Endothelial cell of umbilical vein (primary cell): ENCODE results near the gene PDPN. TPM values are rescaled to one million over a fixed set of nuclear protein-coding genes. Genes with fewer than 3 reads are reported as not detected.

Experiments used
- BruUV-seq: library from RNA; stranded (reverse); fragments of 400-500 nt; replicated peaks from 2 replicates; lab custom pipeline; 2021; lab: Mats Ljungman, UMichigan
- CTCF ChIA-PET: fragments of 300-600, 350-600 bp; sonication (Branson Sonifier 250); formaldehyde crosslinking; loops from one replicate; lab custom pipeline; 2021; ENCODE audit warnings: antibody characterized with exemption, inconsistent platforms; lab: Charles Lee
- POLR2A ChIA-PET: fragments of 300-600, 350-600 bp; sonication (Branson Sonifier 250); formaldehyde crosslinking; loops from one replicate; lab custom pipeline; 2021; ENCODE audit warnings: antibody characterized with exemption, inconsistent platforms; lab: Charles Lee
- DNase-seq: peaks from one replicate; pipeline ENCODE4 v3.0.0-alpha.2; 2011; ENCODE audit warnings: low read depth, low spot score
- FAIRE-seq: peaks from 2 replicates; lab custom pipeline; 2011; peaks lifted over from hg19 to GRCh38; lab: Jason Lieb, UNC
- H2AFZ ChIP-seq: 2 replicates; pipeline ENCODE4 v1.6.0; 2012; ENCODE audit warnings: low read depth, low read length, control low read depth, inconsistent platforms
- H3K27ac ChIP-seq: 2 replicates; pipeline ENCODE4 v1.5.1; 2011; ENCODE audit warnings: low read depth, mild to moderate bottlenecking, control low read depth, low read length, moderate library complexity; ENCODE audit not compliant: insufficient read depth
- H3K27me3 ChIP-seq, 2 experiments: 2 replicates each; pipeline versions ENCODE4 v1.6.0 to v1.6.1; 2011; ENCODE audit warnings: low read length in 2 of 2, mixed read lengths in 1 of 2; ENCODE audit not compliant: control insufficient read depth in 2 of 2, insufficient read depth in 2 of 2
- H3K36me3 ChIP-seq, 2 experiments: 2 replicates in 1 of 2; 3 replicates in 1 of 2; pipeline ENCODE4 v1.5.1; 2011; ENCODE audit warnings: low read length in 2 of 2, mild to moderate bottlenecking in 1 of 2, moderate library complexity in 1 of 2; ENCODE audit not compliant: control insufficient read depth in 2 of 2, insufficient read depth in 2 of 2; ENCODE audit errors: extremely low read depth in 1 of 2
- H3K4me1 ChIP-seq: 3 replicates; pipeline ENCODE4 v1.5.1; 2011; ENCODE audit warnings: mild to moderate bottlenecking, low read length; ENCODE audit not compliant: control insufficient read depth, insufficient read depth; ENCODE audit errors: extremely low read depth
- H3K4me2 ChIP-seq: 2 replicates; pipeline ENCODE4 v1.6.1; 2011; ENCODE audit warnings: low read length, control low read depth, mixed read lengths; ENCODE audit not compliant: insufficient read depth
- H3K4me3 ChIP-seq, 3 experiments: fragments of 200-600 bp in 1 of 3; sonication (generic), shearing (Covaris generic) in 1 of 3; replicated peaks in 1 of 3; 2 replicates each; pipeline ENCODE4 v1.5.1; 2011 to 2016; ENCODE audit warnings: control low read depth in 3 of 3, low read length in 3 of 3, mild to moderate bottlenecking in 2 of 3, inconsistent platforms in 1 of 3, low read depth in 1 of 3, moderate library complexity in 1 of 3; ENCODE audit not compliant: insufficient read depth in 1 of 3
- H3K79me2 ChIP-seq: 2 replicates; pipeline ENCODE4 v1.6.0; 2012; ENCODE audit warnings: low read length, inconsistent platforms; ENCODE audit not compliant: control insufficient read depth, insufficient read depth
- H3K9ac ChIP-seq: replicated peaks from 2 replicates; pipeline ENCODE3; 2011; ENCODE audit warnings: low read length, control low read depth; ENCODE audit not compliant: insufficient read depth; ENCODE audit errors: extremely low read depth
- H3K9me1 ChIP-seq: replicated peaks from 3 replicates; pipeline ENCODE4 v1.6.0; 2011; ENCODE audit warnings: mild to moderate bottlenecking, low read length; ENCODE audit not compliant: control insufficient read depth, insufficient read depth; ENCODE audit errors: extremely low read depth
- H3K9me3 ChIP-seq: replicated peaks from 2 replicates; pipeline ENCODE4 v1.5.1; 2012; ENCODE audit warnings: low read length, inconsistent platforms; ENCODE audit not compliant: control insufficient read depth, insufficient read depth
- H4K20me1 ChIP-seq: replicated peaks from 2 replicates; pipeline ENCODE3; 2011; ENCODE audit warnings: mild to moderate bottlenecking, low read length; ENCODE audit not compliant: control insufficient read depth, insufficient read depth; ENCODE audit errors: extremely low read depth
- EZH2 ChIP-seq: IDR thresholded peaks from 2 replicates; pipeline ENCODE4 v1.6.1; 2012; ENCODE audit warnings: borderline replicate concordance, low read depth, mild to moderate bottlenecking, moderate library complexity, low read length, inconsistent platforms; ENCODE audit not compliant: severe bottlenecking
- FOS ChIP-seq: IDR thresholded peaks from 2 replicates; pipeline ENCODE4 v1.6.1; 2011; ENCODE audit warnings: mild to moderate bottlenecking, low read length, moderate library complexity, borderline replicate concordance; ENCODE audit not compliant: insufficient read depth
- GATA2 ChIP-seq: IDR thresholded peaks from 2 replicates; pipeline ENCODE4 v1.7.0; 2011; ENCODE audit warnings: low read depth, mild to moderate bottlenecking, moderate library complexity, mixed read lengths, low read length; ENCODE audit not compliant: insufficient read length, insufficient read depth
- JUN ChIP-seq: IDR thresholded peaks from 2 replicates; pipeline ENCODE4 v1.6.1; 2011; ENCODE audit warnings: borderline replicate concordance, low read depth; ENCODE audit not compliant: insufficient read length, insufficient read depth
- MAX ChIP-seq: IDR thresholded peaks from 2 replicates; pipeline ENCODE4 v1.6.1; 2011; ENCODE audit not compliant: insufficient read depth, insufficient read length
- MYC ChIP-seq: IDR thresholded peaks from one replicate; pipeline ENCODE4 v1.6.1; 2011; ENCODE audit warnings: mild to moderate bottlenecking, low read depth, low read length
- POLR2A ChIP-seq: IDR thresholded peaks from 2 replicates; pipeline ENCODE4 v1.6.1; 2012; ENCODE audit warnings: low read depth, mild to moderate bottlenecking, control low read depth, low read length
- POLR2AphosphoS5 ChIP-seq: IDR thresholded peaks from 2 replicates; pipeline ENCODE4 v1.6.1; 2012; ENCODE audit warnings: low read depth, mild to moderate bottlenecking, control low read depth, low read length, moderate library complexity; ENCODE audit not compliant: insufficient read depth
- dilution Hi-C: fragments of 300-500 bp; cut with MboI; formaldehyde crosslinking; loops from one replicate; pipeline ENCODE4 v1.15.0; 2019; ENCODE audit warnings: low sequenced_read_pairs; ENCODE audit not compliant: extremely low pct_ligation_motif_present
- intact Hi-C: fragments of 100-400 bp; cut with micrococcal nuclease; formaldehyde crosslinking; loops from one replicate; pipeline ENCODE4 v1.10.0; 2022
- polyA plus RNA-seq, 4 experiments: library from polyadenylated mRNA; depleted of rRNA in 3 of 4; stranded (reverse) in 3 of 4; unstranded in 1 of 4; fragments of >200 nt; gene quantifications; 2 replicates each; pipeline versions ENCODE4 v1.2.1 to v1.2.3, GENCODE V29; 2011 to 2012; ENCODE audit warnings: missing spikeins in 1 of 4
- total RNA-seq: library from RNA; stranded (reverse); gene quantifications from 2 replicates; pipeline ENCODE4 v1.2.3, GENCODE V29; 2021
- TF ChIP-seq, protein P1 (sequence below), 2 donors: IDR thresholded peaks; 1 replicate in 1 of 2; 2 replicates in 1 of 2; pipeline ENCODE4 v1.5.1; 2011; ENCODE audit warnings: low read length in 2 of 2, mild to moderate bottlenecking in 2 of 2, moderate library complexity in 2 of 2, control low read depth in 1 of 2, inconsistent platforms in 1 of 2, low read depth in 1 of 2; ENCODE audit not compliant: insufficient read depth in 1 of 2; ENCODE audit errors: extremely low read depth in 1 of 2

The PDPN gene
- total and polyA plus RNA-seq, 2 donors (not counting 3 experiments of a cell fraction or from before 2014, with no cell fraction given): not detected

- Histone ChIP-seq H3K4me3 (no peak overlapping the region), H3K27ac (no peak overlapping the region), H3K9me3 (peaks cover 6% of the 10 kb centered on the region), H3K27me3 (no peaks in the 10 kb centered on the region), H3K9me1 (no peaks in the 10 kb centered on the region), H3K36me3 (no peaks in the 10 kb centered on the region), H3K9ac (no peak overlapping the region), H3K4me2 (no peak overlapping the region), H4K20me1 (no peaks in the 10 kb centered on the region), H3K79me2 (no peaks in the 10 kb centered on the region), H2AFZ (no peak overlapping the region), H3K4me1 (no peaks in the 10 kb centered on the region)
- FAIRE-seq: no peak
- intact Hi-C loops: no loop called here
- DNase-seq: no peak
- TF ChIP-seq MYC (no peak), POLR2AphosphoS5 (no peak), FOS (no peak), MAX (no peak), GATA2 (no peak), EZH2 (no peak), JUN (no peak), POLR2A (no peak)
- TF ChIP-seq, protein P1, sequence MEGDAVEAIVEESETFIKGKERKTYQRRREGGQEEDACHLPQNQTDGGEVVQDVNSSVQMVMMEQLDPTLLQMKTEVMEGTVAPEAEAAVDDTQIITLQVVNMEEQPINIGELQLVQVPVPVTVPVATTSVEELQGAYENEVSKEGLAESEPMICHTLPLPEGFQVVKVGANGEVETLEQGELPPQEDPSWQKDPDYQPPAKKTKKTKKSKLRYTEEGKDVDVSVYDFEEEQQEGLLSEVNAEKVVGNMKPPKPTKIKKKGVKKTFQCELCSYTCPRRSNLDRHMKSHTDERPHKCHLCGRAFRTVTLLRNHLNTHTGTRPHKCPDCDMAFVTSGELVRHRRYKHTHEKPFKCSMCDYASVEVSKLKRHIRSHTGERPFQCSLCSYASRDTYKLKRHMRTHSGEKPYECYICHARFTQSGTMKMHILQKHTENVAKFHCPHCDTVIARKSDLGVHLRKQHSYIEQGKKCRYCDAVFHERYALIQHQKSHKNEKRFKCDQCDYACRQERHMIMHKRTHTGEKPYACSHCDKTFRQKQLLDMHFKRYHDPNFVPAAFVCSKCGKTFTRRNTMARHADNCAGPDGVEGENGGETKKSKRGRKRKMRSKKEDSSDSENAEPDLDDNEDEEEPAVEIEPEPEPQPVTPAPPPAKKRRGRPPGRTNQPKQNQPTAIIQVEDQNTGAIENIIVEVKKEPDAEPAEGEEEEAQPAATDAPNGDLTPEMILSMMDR (IDR thresholded peaks at IDR 0.05; ENCODE audit: extremely low read depth in 1 of 2, insufficient read depth in 1 of 2, low read depth in 1 of 2, low read length in 2 of 2): no peak
- ChIA-PET CTCF (no interaction called here), POLR2A (no interaction called here)
- BruUV-seq: no TSS peak
- dilution Hi-C loops: no loop called here
Measured at GRCh38 chr1:13642306-13643004, 58.8 kb downstream of the PDPN start.
